GM21390 (cell line): ENCODE measurements around the gene INSR.
"Not testable (repeated sequence)": the region's sequence is repeated elsewhere in the genome, so short reads cannot be mapped to it uniquely, and the experiment has no call there.

Source experiments
- ATAC-seq: cut with Tn5 transposase; IDR thresholded peaks from one replicate; pipeline ENCODE4 v1.9.1; 2021; ENCODE audit not compliant: unreplicated experiment

INSR gene

GRCh38 chr19:7104747-7105447 lies 189.3 kb downstream of the INSR start:
- ATAC-seq, result no peak

- ATAC-seq, result no peak
Measured at GRCh38 chr19:7101498-7102253, 192.5 kb downstream of the INSR start.

GRCh38 chr19:7099597-7099921 lies 194.7 kb downstream of the INSR start:
- no peak for ATAC-seq

- peak; percentile 83 for ATAC-seq
Measured at GRCh38 chr19:7098701-7099596, 195.3 kb downstream of the INSR start.

GRCh38 chr19:7098096-7098495 lies 196.1 kb downstream of the INSR start:
- no peak for ATAC-seq

GRCh38 chr19:7088999-7089398 lies 205.2 kb downstream of the INSR start:
- no peak for ATAC-seq

- no peak for ATAC-seq
Measured at GRCh38 chr19:7083076-7083956, 210.9 kb downstream of the INSR start.

- no peak for ATAC-seq
Measured at GRCh38 chr19:7078008-7078407, 216.2 kb downstream of the INSR start.

- ATAC-seq, result no peak
Measured at GRCh38 chr19:7076151-7076550, 218.1 kb downstream of the INSR start.

- no peak for ATAC-seq
Measured at GRCh38 chr19:7074705-7075282, 219.4 kb downstream of the INSR start.

- no peak for ATAC-seq
Measured at GRCh38 chr19:7072541-7072940, 221.7 kb downstream of the INSR start.

GRCh38 chr19:7069904-7070226 lies 224.3 kb downstream of the INSR start:
- ATAC-seq, result peak; percentile 8

- peak; percentile 89 for ATAC-seq
Measured at GRCh38 chr19:7069042-7069903, 224.9 kb downstream of the INSR start, which contains the start of gene ZNF557. Gene ZNF557 (plus strand): TSS chr19:7069703. CDS start chr19:7075075, 5,372 bp downstream.

- ATAC-seq, result no peak
Measured at GRCh38 chr19:7068599-7068998, 225.6 kb downstream of the INSR start.

- ATAC-seq, result no peak
Measured at GRCh38 chr19:7067716-7068115, 226.5 kb downstream of the INSR start.

- ATAC-seq, result not testable (repeated sequence)
Measured at GRCh38 chr19:7067122-7067521, 227.1 kb downstream of the INSR start.

- no peak for ATAC-seq
Measured at GRCh38 chr19:7063764-7064418, 230.3 kb downstream of the INSR start.

- no peak for ATAC-seq
Measured at GRCh38 chr19:7063339-7063738, 230.9 kb downstream of the INSR start.
